Stimulated activated CD8-positive, alpha-beta memory T cell treated with anti-CD3 and anti-CD28 coated beads, Interleukin-2, amount 100 ng/mL, for 48 hours (primary cell): ENCODE measurements around the gene DPY30.
A peak's percentile ranks its signal among the peaks of the same experiment; 100 is the strongest.

Experiments
- DNase-seq, 2 donors: peaks; one replicate each; pipeline ENCODE4 v3.0.0-alpha.2; 2020; ENCODE audit warnings: low read depth in 2 of 2

DPY30 gene

DNA sequence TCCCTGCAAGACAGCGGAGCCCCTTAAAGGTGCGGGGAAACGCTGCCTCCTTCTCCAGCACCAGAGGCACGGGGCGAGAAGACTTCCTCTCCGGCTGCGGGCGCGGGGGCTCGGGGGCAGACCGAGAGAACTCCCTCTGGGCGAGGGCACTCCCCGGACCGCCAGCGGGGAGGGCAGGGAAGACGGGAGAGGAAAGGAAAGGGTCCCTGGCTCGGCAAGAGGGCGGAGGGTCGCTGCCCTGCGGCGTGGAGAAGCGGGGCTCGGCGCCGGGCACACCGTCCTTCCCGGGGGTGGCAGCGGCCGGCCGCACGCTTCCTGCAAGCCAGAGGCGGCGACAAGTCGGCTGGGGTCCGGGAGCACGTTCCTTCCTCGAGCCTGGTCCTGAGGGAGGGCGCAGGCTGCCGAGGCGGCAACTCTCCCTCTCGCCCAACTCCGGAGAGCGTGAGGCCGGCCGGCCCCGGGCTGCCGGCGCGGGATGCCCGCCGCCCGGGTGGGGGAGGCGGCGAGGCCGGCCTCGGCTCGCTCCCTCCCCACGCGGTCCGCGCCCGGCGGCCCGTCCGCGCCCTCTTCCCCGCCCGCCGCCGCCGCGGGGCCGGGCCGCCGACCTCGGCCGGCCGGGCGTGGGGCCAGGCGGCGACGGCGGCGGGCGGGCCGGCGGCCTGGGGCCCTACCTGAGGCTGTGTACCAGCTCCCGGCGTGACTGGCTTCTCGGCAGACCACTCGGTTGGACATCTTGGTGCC is 29.9 kb downstream of the DPY30 start:
- DNase-seq: peak; percentile 23 to 24

DNA sequence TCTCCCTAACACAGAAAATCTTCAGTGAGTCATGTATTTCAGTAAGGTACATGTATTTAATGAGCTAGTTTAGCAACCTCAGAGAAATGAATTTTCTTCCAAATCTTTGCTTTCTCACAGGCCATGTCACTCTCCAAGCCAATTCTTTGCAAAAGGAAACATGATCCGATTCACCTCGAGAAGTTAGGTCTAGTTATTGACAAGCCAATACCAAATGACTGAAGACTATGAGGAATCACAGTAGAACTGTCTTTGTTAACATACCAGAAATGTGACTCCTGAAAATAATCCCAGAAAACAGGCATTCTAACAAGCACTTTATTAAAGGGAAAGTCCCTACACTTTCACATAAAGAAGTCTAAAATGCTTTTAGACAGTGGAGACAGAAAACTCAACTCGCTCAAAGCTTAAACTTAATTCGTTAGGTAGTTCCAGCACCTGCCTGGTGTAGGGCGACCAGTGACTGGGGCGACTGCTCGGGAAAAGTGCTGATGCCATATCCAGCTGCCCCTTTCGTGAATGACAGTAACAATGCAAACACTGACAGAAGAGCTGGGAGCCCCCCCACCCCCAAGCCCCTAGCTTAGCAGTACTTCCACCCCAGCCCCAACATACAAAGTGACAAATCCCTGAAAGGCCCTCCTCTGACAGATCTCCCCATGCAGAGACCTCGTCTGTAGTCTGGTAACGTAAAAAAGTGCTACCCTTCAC is 30.6 kb downstream of the DPY30 start:
- DNase-seq: no peak

DNA sequence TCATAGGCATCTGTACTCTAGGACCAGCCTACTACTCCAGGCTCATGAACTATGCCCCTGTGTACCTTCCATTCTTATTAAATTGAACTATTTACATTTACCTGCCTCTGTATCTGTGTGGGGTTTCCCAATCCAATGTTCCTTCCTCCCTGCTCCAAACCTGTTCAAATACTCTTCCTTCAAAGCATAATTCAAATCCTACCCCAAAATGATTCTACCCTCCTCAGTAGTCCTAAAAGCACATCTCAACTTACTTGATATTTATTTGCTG is 32.5 kb downstream of the DPY30 start:
- DNase-seq: no peak

DNA sequence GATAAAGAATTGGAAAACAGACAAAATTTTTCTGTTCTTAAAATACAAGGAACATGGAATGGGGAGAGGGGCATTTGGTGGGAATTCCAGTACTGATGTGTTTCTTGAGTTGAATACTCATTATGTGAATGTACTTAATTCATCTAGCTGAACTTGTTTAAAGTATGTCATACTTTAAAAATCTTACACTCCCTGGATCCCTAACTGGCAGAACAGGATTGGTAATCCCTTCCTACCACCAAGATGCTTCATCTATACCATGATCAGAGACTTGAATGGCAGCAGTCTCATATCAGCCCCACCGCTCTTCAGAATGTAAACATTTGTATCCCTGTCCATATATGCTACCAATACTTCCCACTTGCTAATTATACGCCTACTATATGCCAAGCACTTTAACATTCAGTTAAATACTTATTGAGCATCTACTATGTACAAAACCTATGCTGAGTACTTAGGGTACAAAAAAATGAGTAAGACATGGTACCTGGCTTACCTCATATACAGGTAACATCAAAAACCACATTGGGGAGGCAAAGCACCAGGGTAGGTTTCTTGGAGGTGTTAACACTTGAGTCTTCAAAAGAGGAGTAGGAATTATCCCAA is 34.1 kb downstream of the DPY30 start:
- no peak for DNase-seq

DNA sequence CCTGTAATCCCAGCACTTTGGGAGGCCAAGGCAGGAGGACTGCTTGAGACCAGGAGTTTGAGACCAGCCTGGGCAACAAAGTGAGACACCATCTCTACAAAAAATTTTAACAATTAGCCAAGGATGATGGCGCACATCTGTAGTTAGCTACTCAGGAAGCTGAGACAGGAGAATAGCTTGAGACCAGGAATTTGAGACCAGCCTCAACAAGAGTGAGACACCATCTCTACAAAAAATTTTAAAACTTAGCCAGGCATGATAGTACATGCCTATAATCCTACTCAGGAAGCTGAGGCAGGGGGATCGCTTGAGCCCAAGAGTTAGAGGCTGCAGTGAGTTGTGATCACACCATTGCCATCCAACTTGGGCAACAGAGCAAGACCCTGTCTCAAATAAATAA is 35.8 kb downstream of the DPY30 start:
- DNase-seq: no peak

DNA sequence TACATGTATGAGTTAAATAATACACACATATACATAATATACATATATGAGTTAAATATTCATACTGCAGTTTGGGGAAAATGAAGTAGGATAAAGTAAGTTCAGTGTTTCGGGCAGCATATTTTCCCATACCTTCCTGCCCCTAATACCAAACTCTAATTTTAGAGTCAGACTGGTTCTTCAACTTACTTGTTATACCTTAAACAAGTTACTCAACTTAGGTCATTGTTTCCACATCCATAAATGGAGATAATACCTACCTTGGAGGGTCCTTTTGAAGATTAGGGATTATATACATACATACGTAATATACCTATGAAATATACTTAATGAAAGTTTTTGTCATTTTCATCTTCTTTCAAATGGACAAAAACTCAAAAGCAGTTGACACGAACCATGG is 37.2 kb downstream of the DPY30 start:
- no peak for DNase-seq

DNA sequence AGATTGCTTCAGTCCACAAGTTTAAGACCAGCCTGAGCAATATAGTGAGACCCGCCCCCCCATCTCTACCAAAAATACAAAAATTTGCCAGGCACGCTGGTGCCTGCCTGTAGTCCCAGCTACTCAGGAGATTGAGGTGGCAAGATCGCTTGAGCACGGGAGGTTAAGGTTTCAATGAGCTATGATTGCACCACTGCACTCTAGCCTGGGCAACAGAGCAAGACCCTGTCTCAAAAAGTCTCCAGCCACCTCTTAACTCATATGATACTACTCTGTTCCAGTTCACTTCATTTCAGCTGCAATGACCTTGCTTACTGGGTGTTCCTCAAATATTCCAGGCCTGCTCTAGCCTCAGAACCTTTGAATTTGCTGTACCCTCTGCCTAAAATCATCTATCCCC is 40.2 kb downstream of the DPY30 start:
- DNase-seq: no peak

DNA sequence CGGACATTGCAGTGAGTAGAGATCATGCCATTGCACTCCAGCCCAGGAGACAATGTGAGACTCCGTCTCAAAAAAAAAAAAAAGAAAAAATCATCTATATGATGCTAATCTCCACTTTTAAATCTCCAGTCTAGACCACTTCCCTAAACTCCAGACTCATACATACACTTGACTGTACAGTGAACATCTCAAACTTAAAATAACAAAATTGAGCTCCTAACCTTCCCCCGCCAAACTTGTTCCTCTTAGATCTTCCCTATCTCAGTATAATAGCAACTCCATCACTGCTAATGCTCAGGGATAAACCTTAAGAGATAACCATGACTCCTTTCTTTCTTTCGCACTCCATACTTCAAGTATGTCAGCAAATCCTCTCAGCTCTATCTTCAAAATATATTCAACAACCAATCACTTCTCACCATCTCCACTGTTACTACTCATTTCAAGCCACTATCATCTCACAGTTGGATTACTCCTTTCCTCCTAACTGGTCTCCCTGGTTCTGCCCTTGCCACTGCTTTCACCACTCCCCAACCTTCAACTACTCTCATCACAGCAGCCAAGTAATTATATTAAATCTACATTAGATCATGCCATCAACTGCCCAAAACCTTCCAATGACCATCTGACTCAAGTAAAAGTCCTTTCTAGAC is 40.7 kb downstream of the DPY30 start:
- no peak for DNase-seq

DNA sequence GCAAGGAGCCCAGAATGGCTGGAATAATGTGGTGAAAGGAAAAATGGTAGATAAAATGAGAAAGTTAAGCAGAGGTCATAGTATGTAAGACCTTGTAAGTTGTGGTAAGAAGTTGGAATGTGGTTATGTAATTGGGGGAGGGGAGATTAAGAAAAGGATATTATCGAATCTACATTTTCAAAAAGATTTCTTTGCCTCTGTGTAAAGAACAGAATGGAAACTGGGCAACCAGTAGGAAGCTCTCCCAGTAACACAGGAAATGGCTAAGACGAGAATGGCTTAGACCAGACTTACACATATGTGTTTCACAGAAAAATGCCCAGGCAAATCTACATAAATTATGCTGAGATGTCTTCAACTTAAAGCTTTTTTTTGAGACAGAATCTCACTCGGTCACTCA is 42.0 kb downstream of the DPY30 start:
- DNase-seq: no peak

DNA sequence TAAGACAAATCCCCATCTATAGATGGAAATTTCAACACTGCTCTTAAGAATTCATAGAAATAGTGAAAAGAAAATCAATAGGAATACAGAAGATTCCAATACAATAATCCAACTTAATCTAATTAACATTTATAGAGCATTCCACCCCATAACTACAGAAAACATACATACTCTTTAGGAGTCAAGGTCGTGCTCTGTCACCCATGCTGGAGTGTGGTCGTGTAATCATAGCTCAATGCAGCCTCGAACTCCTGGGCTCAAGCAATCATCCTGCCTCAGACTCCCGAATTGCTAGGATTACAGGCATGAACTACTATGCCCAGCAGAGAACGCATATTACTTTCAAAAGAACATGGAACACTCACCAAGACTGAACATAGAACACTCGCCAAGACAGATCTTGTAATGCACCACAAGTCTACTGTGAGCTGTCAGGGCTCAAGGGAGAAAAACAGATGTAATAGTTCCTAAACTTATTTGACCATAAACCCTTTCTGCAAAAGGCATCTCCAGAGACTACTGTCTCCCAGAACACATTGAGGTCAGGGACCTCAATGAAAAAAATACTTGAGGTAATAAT is 42.9 kb downstream of the DPY30 start:
- no peak for DNase-seq

DNA sequence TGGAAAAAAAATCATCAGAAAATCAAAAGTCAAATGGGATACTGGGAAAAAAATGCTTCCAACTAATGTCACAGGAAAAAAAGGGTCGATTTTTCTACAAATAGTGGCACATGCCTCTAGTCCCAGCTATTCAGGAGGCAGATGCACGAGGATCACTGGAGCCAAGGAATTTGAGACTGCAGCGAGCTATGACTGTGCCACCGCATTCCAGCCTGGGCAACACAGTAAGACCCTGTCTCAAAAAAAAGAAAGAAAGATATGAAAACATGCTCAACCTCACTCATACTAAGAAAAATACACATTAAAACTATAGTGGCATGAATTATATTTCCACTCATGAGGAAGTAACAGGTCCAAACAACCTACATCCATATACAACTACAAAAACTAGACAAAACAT is 46.7 kb downstream of the DPY30 start:
- no peak for DNase-seq

DNA sequence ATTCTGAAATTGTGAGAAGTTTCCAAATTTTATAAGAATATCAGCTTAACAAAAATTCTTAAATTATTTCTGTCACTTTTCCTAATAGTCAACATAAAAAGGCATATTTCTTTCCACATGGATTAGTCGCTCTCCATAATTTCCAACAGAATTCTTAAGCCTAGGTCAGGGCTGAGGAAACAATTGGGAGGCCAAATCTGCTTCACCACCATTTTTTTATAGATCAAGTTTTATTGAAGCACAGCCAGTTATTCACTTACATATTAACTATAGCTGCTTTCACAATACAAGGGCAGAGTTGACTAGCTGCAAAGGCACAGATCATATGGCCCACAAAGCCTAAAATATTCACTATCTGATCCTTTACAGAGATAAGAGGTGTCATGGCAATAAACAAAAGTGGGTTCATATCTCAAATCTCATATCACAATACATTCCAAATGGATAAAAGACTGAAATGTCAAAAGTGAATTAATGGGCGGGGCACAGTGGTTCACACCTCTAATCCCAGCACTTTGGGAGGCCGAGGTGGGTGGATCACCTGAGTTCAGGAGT is 47.5 kb downstream of the DPY30 start:
- DNase-seq: no peak

DNA sequence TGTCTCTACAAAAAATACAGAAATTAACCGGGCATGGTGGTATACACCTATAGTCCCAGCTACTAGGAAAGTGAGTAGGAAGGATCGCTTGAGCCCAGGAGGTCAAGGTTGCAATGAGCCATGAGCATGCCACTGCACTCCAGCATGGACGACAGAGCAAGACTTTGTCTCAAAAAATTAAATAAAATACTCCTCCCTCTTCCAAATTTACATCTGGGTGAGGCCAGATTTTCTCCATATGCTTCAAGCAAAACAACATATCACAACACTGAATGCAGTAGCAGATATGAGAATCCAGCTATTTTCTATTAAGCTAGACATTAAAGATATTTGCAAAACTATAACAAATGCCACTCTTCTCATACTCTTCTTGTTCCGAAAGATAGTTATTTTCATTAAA is 49.7 kb downstream of the DPY30 start:
- no peak for DNase-seq

DNA sequence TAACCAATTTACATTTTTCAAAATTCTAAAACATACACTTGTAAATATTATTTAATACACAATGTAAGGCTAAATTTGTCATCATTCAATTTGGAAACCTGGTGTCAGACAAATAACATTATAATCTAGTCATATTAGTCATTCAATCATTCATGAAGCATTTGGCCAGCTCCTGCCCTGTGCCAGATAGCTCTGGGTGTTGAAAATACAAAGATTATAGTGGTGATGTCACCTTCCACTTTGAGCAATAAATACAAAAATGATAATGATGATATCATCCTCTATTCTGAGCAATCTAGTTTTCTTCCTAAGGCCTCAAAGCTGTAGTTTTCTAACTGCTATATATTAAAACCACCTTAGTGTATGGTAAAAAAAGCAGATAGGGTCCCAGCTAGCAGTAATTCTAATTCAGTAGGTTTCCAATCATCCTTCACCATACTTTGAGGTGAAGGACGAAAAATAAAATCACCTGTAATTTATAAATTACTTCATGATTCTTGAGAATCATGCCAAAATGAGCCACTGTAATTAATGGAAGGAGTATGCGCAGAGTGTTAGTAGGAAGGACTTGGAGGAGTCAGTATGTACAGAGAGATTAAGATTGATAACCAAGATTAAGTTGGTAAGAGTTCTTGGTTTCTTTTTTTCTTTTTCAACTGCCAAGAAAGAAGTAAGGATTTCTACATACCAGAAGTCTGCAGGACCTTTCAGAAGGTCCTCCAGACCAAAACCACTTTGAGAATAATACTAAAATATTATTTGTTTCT is 52.0 kb downstream of the DPY30 start:
- DNase-seq: no peak

DNA sequence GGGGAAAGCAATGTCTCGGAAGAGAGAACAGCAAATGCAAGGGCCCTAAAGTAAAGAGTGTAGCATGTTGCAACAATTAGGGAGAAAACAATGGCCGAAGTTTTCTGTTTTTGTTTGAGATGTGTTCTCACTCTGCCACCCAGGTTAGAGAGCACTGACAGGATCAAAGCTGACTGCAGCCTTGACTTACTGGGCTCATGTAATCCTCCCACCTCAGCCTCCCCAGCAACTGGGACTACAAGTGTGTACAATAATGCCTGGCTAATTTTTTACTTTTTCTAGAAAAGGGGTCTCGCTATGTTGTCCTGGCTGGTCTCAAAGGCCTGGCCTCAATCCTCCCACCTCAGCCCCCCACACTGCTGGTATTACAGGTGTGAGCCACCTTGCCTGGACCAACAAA is 52.7 kb downstream of the DPY30 start:
- DNase-seq: no peak

DNA sequence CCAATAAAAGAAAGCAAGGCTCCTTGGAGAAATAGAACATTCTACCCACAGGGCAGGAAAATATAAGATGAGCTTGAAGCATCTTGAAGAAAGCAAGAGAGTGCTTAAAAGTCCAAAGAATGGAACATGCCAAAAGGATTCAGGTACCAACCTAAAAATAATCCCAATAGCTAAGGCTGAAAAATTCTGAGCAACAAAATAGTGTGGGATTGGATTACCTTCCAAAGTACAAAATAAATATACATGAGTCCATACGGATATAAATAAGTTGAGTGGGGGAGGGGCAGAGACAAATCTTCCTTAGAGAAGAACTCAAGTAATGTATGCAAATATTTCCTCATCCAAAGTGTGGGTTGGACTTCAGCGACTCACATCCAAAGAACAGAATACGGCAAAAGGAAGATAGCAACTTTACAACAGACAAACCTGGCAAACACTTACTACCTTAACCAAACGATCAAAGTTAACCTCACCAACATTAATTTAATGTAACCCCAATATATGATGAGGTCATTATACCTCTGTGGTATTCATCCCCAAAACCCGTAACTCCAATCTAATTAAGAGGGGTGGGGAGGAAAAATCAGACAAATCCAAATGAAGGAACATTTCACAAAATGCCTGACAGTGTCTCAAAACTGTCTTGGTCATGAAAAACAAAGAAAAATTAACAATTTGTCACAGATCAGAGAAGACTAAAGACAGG is 55.7 kb downstream of the DPY30 start:
- no peak for DNase-seq

DNA sequence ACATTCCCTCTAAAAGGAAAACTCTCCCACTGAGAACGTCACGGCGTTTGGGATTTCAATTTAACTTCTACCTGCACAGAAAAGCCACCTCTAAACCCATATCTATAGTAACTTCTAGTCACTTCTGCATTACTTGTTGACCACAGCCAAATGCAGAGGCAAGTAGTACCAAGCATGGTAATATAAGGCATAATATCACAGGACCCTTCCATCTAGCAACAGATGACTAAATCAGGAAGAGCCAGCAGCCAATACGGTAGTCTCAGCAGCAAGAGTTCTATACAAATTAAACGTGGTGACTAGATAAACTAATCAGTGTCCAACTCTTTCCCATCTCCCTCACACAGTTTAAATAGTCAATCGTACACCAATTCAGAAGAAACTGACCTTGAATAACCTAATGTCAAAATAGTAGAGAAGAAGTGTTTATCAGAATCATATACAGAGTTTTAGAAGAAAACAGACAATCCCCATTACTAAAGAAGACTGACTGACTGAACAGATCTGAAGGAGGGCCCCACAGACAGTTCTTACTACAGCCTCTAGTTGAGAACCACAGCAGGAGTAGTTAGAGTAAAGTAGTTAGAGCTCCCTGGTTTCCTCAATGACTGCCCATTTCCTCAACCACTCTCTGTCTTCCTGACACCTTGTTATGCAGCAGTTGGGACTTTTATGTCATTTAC is 58.8 kb downstream of the DPY30 start:
- no peak for DNase-seq

DNA sequence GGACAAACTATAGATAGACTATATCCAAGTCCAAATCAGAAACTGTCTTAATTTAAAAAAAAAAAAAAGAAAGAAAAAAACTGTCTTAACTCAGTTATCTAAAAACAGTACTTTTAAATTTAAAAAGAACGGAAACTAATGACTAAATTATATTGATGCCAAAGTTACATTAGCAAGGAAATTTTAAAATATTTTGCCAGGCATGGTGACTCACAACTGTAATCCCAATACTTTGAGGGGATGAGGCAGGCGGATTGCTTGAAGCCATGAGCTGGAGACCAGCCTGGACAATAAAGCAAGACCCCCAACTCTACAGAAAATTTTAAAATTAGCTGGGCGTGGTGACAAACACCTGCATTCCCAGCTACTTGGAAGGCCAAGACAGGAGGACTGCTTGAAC is 59.6 kb downstream of the DPY30 start:
- no peak for DNase-seq

DNA sequence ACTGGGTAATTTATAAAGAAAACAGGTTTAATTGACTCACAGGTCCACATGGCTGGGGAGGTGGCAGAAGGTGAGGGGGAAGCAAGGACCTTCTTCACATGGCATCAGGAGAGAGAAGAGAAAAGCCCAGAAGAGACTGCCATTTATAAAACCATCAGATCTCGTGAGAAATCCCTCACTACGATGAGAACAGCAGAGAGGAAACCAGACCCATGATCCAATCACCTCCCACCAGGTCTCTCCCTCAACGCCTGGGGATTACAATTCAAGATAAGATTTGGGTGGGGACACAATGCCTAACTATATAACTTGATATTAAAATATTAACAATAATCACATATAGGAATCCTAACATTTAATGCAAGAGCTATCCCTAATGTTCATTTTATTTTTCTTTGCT is 60.6 kb downstream of the DPY30 start:
- DNase-seq: no peak

DNA sequence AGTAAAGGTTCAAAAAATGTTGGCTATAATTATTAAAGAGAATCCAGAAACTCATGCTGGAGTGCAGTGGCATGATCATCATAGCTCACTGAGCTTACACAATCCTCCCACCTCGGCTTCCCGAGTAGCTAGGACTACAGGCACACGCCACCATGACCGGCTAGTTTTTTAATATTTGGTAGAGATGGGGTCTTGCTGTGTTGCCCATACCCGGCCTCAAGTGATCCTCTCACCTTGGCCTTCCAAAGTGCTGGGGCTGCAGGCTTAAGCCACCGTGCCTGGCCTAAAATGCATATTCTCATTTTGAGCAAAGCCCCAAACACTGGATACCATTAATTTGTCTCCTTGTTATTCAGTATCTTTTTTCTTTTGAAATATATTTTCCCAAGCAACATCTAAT is 61.2 kb downstream of the DPY30 start:
- DNase-seq: no peak
